ENCODE data around the gene RASGRP2.
A peak's percentile ranks its signal among the peaks of the same experiment; 100 is the strongest.

RASGRP2 gene

DNA sequence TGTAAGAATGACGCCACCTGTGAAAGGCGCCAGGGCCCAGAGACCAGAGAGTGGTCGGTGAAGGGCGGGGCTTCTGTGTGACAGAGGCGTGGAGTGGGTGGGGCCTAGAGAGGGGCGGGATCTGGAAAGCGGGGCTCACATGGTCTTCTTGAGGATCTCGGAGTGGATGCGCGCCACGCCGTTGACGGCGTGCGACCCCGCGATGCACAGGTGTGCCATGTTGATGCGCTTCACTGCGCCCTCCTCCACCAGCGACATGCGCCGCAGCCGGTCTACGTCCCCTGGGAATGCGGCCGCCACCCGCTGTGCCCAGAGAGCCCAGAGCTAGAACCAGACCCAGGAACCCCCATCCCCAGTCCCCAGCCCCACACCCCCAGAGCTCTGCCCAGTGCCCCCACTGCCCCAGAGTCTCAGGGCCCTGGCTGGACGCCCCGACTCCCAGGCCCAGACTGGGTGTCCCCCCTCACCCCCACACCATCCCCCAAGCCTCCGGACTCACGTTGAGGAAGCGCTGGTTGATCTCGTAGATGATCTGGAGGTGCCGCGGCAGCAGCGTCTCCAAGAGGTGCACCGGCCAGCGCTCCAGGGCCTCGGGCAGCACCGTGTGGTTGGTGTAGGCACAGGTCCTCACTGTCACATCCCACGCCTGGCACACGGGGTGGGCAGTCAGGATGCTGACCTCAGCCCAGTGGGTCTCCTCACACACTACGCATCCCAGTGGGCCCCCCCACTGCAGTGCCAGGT is 9.6 kb upstream of the RASGRP2 start:
- POLR2A ChIA-PET = interaction anchor here (2.0 kb wide), 1 partner anchor 11 kb away, joined by 9 read pairs; no protein-coding TSS in a partner anchor

GRCh38 chr11:64753019-64753379 is 9.1 kb upstream of the RASGRP2 start:
- Histone ChIP-seq H3K4me1 (ENCODE audit: control extremely low read depth in 1 of 4, control insufficient read depth in 4 of 4, insufficient read depth in 4 of 4, low read length in 3 of 4) (peaks cover 0 to 4% (median 1%) of the 10 kb centered on the region in 4 experiments), H3K27ac (ENCODE audit: insufficient read depth in 1 of 2, low read depth in 1 of 2, low read length in 2 of 2, poor library complexity in 1 of 2, severe bottlenecking in 2 of 2) (no peak overlapping the region), H3K9me3 (ENCODE audit: control extremely low read depth in 1 of 5, control insufficient read depth in 4 of 5, insufficient read depth in 2 of 5, low read depth in 1 of 5, low read length in 4 of 5) (no peaks in the 10 kb centered on the region), H3K36me3 (ENCODE audit: control insufficient read depth in 4 of 4, insufficient read depth in 4 of 4, low read length in 3 of 4) (no peaks in the 10 kb centered on the region), H3K27me3 (replicated peaks in 2 of 5; ENCODE audit: control insufficient read depth in 4 of 5, insufficient read depth in 5 of 5, low read length in 4 of 5) (no peaks in the 10 kb centered on the region), H3K4me3 (ENCODE audit: control insufficient read depth in 1 of 7, extremely low read depth in 1 of 7, insufficient read depth in 4 of 7, low read depth in 2 of 7, low read length in 6 of 7) (no peak overlapping the region)
- 96% methylated on average over 7 of the region's 7 CpGs for WGBS (ENCODE audit: insufficient coverage)
- POLR2A ChIA-PET = interaction anchor here (1.4 to 2.0 kb wide), 2 partner anchors 9 to 12 kb away, joined by 9 read pairs; no protein-coding TSS in a partner anchor
- no peak for DNase-seq
- CTCF ChIA-PET = interaction anchor here (1.1 to 17.7 kb wide), 2 partner anchors 8 to 11 kb away, joined by 3 to 345 read pairs; partner anchors contain the start of gene PYGM

More for the DNA sequence above, 9.6 kb upstream of the RASGRP2 start:
- no peaks in the 10 kb centered on the region for H3K36me3 ChIP-seq (ENCODE audit: control insufficient read depth in 4 of 4, insufficient read depth in 4 of 4, low read length in 3 of 4)
- peak in 1 of 3 donors; percentile 27 for DNase-seq
- H3K27ac ChIP-seq (ENCODE audit: insufficient read depth in 1 of 2, low read depth in 1 of 2, low read length in 2 of 2, poor library complexity in 1 of 2, severe bottlenecking in 2 of 2) = no peak overlapping the region
- H3K4me3 ChIP-seq (ENCODE audit: control insufficient read depth in 1 of 7, extremely low read depth in 1 of 7, insufficient read depth in 4 of 7, low read depth in 2 of 7, low read length in 6 of 7) = no peak overlapping the region
- H3K4me1 ChIP-seq (ENCODE audit: control extremely low read depth in 1 of 4, control insufficient read depth in 4 of 4, insufficient read depth in 4 of 4, low read length in 3 of 4) = peaks cover 0 to 4% (median 1%) of the 10 kb centered on the region in 4 experiments
- WGBS (ENCODE audit: insufficient coverage) = 98% methylated on average over 32 of the region's 43 CpGs
- no peaks in the 10 kb centered on the region for H3K27me3 ChIP-seq (replicated peaks in 2 of 5; ENCODE audit: control insufficient read depth in 4 of 5, insufficient read depth in 5 of 5, low read length in 4 of 5)
- H3K9me3 ChIP-seq (ENCODE audit: control extremely low read depth in 1 of 5, control insufficient read depth in 4 of 5, insufficient read depth in 2 of 5, low read depth in 1 of 5, low read length in 4 of 5) = no peaks in the 10 kb centered on the region
- CTCF ChIA-PET = interaction anchor here (1.1 to 20.1 kb wide), 4 partner anchors 9 to 10 kb away, joined by 3 to 345 read pairs (median 174); partner anchors contain the start of genes PYGM and RASGRP2

DNA sequence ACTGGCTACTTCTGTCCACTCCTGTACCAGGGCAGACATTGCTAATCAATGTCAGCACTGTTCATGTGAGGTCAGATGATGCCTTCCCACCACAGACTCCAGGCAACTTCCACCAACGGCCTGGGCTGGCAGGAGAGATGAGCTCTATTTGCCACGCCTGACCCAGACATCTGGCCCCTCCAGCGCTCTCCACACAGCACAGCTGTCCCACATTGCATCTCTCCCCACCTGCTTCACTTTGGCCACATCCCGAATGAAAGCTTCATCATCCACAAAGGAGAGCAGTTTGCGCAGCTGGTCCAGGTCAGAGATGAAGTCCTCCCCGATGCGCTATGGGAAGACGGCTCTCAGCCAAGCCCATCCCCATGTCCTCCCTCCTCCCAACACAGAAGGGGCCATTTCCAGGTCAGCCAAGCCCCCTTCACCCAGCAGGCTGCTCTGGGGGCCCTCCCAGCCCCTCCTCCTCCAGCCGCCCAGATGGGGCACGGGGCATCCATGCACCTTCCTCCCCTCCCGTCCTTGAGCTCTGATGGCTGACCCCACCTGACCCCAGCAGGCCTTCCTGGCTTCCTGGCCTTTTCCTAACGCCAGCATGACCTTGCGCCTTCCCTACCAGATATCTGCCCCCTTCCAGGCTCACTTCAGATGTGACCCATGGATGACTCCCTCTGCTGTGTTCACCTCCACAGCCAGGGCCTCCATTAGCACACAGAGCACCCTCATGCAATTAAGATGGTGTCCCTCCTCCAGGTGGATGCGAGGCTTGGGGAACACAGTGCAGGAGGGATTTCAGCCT is 8.4 kb upstream of the RASGRP2 start:
- H3K4me3 ChIP-seq (ENCODE audit: control insufficient read depth in 1 of 7, extremely low read depth in 1 of 7, insufficient read depth in 4 of 7, low read depth in 2 of 7, low read length in 6 of 7) = no peak overlapping the region
- H3K36me3 ChIP-seq (ENCODE audit: control insufficient read depth in 4 of 4, insufficient read depth in 4 of 4, low read length in 3 of 4) = no peaks in the 10 kb centered on the region
- 97% methylated on average over 13 of the region's 14 CpGs for WGBS (ENCODE audit: insufficient coverage)
- H3K9me3 ChIP-seq (ENCODE audit: control extremely low read depth in 1 of 5, control insufficient read depth in 4 of 5, insufficient read depth in 2 of 5, low read depth in 1 of 5, low read length in 4 of 5) = no peaks in the 10 kb centered on the region
- no peak overlapping the region for H3K27ac ChIP-seq (ENCODE audit: insufficient read depth in 1 of 2, low read depth in 1 of 2, low read length in 2 of 2, poor library complexity in 1 of 2, severe bottlenecking in 2 of 2)
- DNase-seq = no peak
- H3K27me3 ChIP-seq (replicated peaks in 2 of 5; ENCODE audit: control insufficient read depth in 4 of 5, insufficient read depth in 5 of 5, low read length in 4 of 5) = no peaks in the 10 kb centered on the region
- peaks cover 0 to 7% (median 1%) of the 10 kb centered on the region in 4 experiments for H3K4me1 ChIP-seq (ENCODE audit: control extremely low read depth in 1 of 4, control insufficient read depth in 4 of 4, insufficient read depth in 4 of 4, low read length in 3 of 4)
- ChIA-PET CTCF (interaction anchor here (0.6 to 17.7 kb wide), 5 partner anchors 8 to 32 kb away, joined by 3 to 345 read pairs (median 3); partner anchors contain the start of gene PYGM), POLR2A (interaction anchor here (0.5 to 2.0 kb wide), 3 partner anchors 9 to 12 kb away, joined by 3 to 9 read pairs (median 9); partner anchors contain the start of gene RASGRP2)

DNA sequence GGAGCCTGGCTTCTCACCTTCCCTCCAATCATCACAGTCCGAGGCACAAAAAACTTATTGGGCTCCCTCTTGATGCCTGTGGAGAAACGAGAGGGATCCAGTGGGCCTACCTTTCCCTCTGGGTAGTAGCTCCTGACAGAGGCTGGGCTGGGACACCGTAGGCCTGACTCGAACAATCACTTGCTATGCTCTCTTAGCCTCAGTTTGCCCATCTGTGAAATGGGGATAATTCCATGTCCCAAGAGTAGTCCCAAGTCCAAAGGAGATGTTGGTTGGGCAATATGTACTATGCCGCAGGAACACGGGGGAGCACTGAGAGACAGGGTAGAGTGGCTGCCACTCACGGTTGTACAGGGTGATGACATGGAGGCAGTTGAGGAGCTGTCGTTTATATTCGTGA is 7.6 kb upstream of the RASGRP2 start:
- CTCF ChIA-PET = interaction anchor here (0.6 to 17.7 kb wide), 4 partner anchors 9 to 33 kb away, joined by 3 to 345 read pairs (median 6); partner anchors contain the start of gene PYGM
- no peak overlapping the region for H3K4me3 ChIP-seq (ENCODE audit: control insufficient read depth in 1 of 7, extremely low read depth in 1 of 7, insufficient read depth in 4 of 7, low read depth in 2 of 7, low read length in 6 of 7)
- no peaks in the 10 kb centered on the region for H3K36me3 ChIP-seq (ENCODE audit: control insufficient read depth in 4 of 4, insufficient read depth in 4 of 4, low read length in 3 of 4)
- DNase-seq = no peak
- H3K27ac ChIP-seq (ENCODE audit: insufficient read depth in 1 of 2, low read depth in 1 of 2, low read length in 2 of 2, poor library complexity in 1 of 2, severe bottlenecking in 2 of 2) = no peak overlapping the region
- H3K27me3 ChIP-seq (replicated peaks in 2 of 5; ENCODE audit: control insufficient read depth in 4 of 5, insufficient read depth in 5 of 5, low read length in 4 of 5) = no peaks in the 10 kb centered on the region
- no peaks in the 10 kb centered on the region for H3K9me3 ChIP-seq (ENCODE audit: control extremely low read depth in 1 of 5, control insufficient read depth in 4 of 5, insufficient read depth in 2 of 5, low read depth in 1 of 5, low read length in 4 of 5)
- POLR2A ChIA-PET = interaction anchor here (0.5 to 2.0 kb wide), 3 partner anchors 8 to 13 kb away, joined by 3 to 9 read pairs (median 9); partner anchors contain the start of gene RASGRP2
- 92% methylated on average over 8 of the region's 9 CpGs for WGBS (ENCODE audit: insufficient coverage)
- H3K4me1 ChIP-seq (ENCODE audit: control extremely low read depth in 1 of 4, control insufficient read depth in 4 of 4, insufficient read depth in 4 of 4, low read length in 3 of 4) = peaks cover 0 to 15% (median 6%) of the 10 kb centered on the region in 4 experiments

GRCh38 chr11:64751136-64751535 is 7.2 kb upstream of the RASGRP2 start:
- no peak overlapping the region for H3K27ac ChIP-seq (ENCODE audit: insufficient read depth in 1 of 2, low read depth in 1 of 2, low read length in 2 of 2, poor library complexity in 1 of 2, severe bottlenecking in 2 of 2)
- H3K27me3 ChIP-seq (replicated peaks in 2 of 5; ENCODE audit: control insufficient read depth in 4 of 5, insufficient read depth in 5 of 5, low read length in 4 of 5) = no peaks in the 10 kb centered on the region
- no peaks in the 10 kb centered on the region for H3K36me3 ChIP-seq (ENCODE audit: control insufficient read depth in 4 of 4, insufficient read depth in 4 of 4, low read length in 3 of 4)
- peaks cover 0 to 19% (median 10%) of the 10 kb centered on the region in 4 experiments for H3K4me1 ChIP-seq (ENCODE audit: control extremely low read depth in 1 of 4, control insufficient read depth in 4 of 4, insufficient read depth in 4 of 4, low read length in 3 of 4)
- 98% methylated on average over 7 of the region's 9 CpGs for WGBS (ENCODE audit: insufficient coverage)
- CTCF ChIA-PET = interaction anchor here (1.6 to 17.7 kb wide), 3 partner anchors 8 to 33 kb away, joined by 3 to 345 read pairs (median 8); partner anchors contain the start of gene PYGM
- DNase-seq = no peak
- no peaks in the 10 kb centered on the region for H3K9me3 ChIP-seq (ENCODE audit: control extremely low read depth in 1 of 5, control insufficient read depth in 4 of 5, insufficient read depth in 2 of 5, low read depth in 1 of 5, low read length in 4 of 5)
- POLR2A ChIA-PET = interaction anchor here (2.0 kb wide), 1 partner anchor 13 kb away, joined by 9 read pairs; no protein-coding TSS in a partner anchor
- no peak overlapping the region for H3K4me3 ChIP-seq (ENCODE audit: control insufficient read depth in 1 of 7, extremely low read depth in 1 of 7, insufficient read depth in 4 of 7, low read depth in 2 of 7, low read length in 6 of 7)

GRCh38 chr11:64750361-64751054 is 6.6 kb upstream of the RASGRP2 start:
- Histone ChIP-seq H3K27ac (ENCODE audit: insufficient read depth in 1 of 2, low read depth in 1 of 2, low read length in 2 of 2, poor library complexity in 1 of 2, severe bottlenecking in 2 of 2) (no peak overlapping the region), H3K36me3 (ENCODE audit: control insufficient read depth in 4 of 4, insufficient read depth in 4 of 4, low read length in 3 of 4) (no peaks in the 10 kb centered on the region), H3K4me3 (ENCODE audit: control insufficient read depth in 1 of 7, extremely low read depth in 1 of 7, insufficient read depth in 4 of 7, low read depth in 2 of 7, low read length in 6 of 7) (no peak overlapping the region), H3K4me1 (ENCODE audit: control extremely low read depth in 1 of 4, control insufficient read depth in 4 of 4, insufficient read depth in 4 of 4, low read length in 3 of 4) (peaks cover 0 to 25% (median 15%) of the 10 kb centered on the region in 4 experiments), H3K9me3 (ENCODE audit: control extremely low read depth in 1 of 5, control insufficient read depth in 4 of 5, insufficient read depth in 2 of 5, low read depth in 1 of 5, low read length in 4 of 5) (no peaks in the 10 kb centered on the region), H3K27me3 (replicated peaks in 2 of 5; ENCODE audit: control insufficient read depth in 4 of 5, insufficient read depth in 5 of 5, low read length in 4 of 5) (no peaks in the 10 kb centered on the region)
- POLR2A ChIA-PET = interaction anchor here (0.7 kb wide), 1 partner anchor 310 kb away, joined by 3 read pairs; no protein-coding TSS in a partner anchor
- WGBS (ENCODE audit: insufficient coverage) = 97% methylated on average over 8 of the region's 13 CpGs
- peak in 2 of 3 donors; percentile 28 to 39 for DNase-seq
- CTCF ChIA-PET = interaction anchor here (1.6 to 17.7 kb wide), 3 partner anchors 13 to 34 kb away, joined by 3 to 345 read pairs (median 3); partner anchors contain the start of gene PYGM
